AG20443 (cell line): Measurements from ENCODE around the gene GLYR1.

Experiments used
- DNase-seq: peaks from one replicate; pipeline ENCODE4 v3.0.0; 2012; ENCODE audit warnings: low spot score, mixed read lengths

The GLYR1 gene

GRCh38 chr16:4763791-4764190 lies 83.3 kb downstream of the GLYR1 start:
- DNase-seq: no peak

- no peak for DNase-seq
These were observed 84.9 kb downstream of the GLYR1 start for GRCh38 chr16:4762205-4762604.

- no peak for DNase-seq
These were observed 86.7 kb downstream of the GLYR1 start for GRCh38 chr16:4760221-4760910.

- no peak for DNase-seq
These were observed 91.4 kb downstream of the GLYR1 start for GRCh38 chr16:4755687-4756086.

GRCh38 chr16:4754865-4755264 lies 92.2 kb downstream of the GLYR1 start:
- DNase-seq: no peak

GRCh38 chr16:4753227-4753626 lies 93.9 kb downstream of the GLYR1 start:
- no peak for DNase-seq
